IMR-90 (cell line): ENCODE data around the gene HOTAIR. TPM values are rescaled to one million over a fixed set of nuclear protein-coding genes. Genes with fewer than 3 reads are reported as not detected.

ENCODE experiments used
- ATAC-seq: fragments of 200-7000 bp; cut with Tn5 transposase; 2 replicates; pipeline ENCODE4 v1.9.1; 2020; ENCODE audit warnings: low read depth, mild to moderate bottlenecking, moderate library complexity
- BruUV-seq: library from RNA; stranded (reverse); fragments of 400-500 nt; replicated peaks from 2 replicates; lab custom pipeline; 2021; lab: Mats Ljungman, UMichigan
- CTCF ChIA-PET: fragments of 300-600 bp; formaldehyde crosslinking; extraction: SDS; loops from one replicate; lab custom pipeline; 2021; ENCODE audit warnings: antibody characterized with exemption; lab: Yijun Ruan, JAX
- POLR2A ChIA-PET: fragments of 300-600 bp; sonication (Branson Sonifier 250); formaldehyde crosslinking; loops from one replicate; lab custom pipeline; 2022; ENCODE audit warnings: antibody characterized with exemption; ENCODE audit not compliant: unreplicated experiment; lab: Charles Lee
- DNase-seq: peaks from one replicate; pipeline ENCODE4 v3.0.0; 2013
- H2AFZ ChIP-seq: replicated peaks from 2 replicates; pipeline ENCODE3; 2013; ENCODE audit warnings: low read length, mild to moderate bottlenecking; ENCODE audit not compliant: poor library complexity
- H2AK5ac ChIP-seq: 2 replicates; pipeline ENCODE4 v1.6.1; 2013; ENCODE audit warnings: low read depth, low read length, inconsistent platforms
- H2AK9ac ChIP-seq: replicated peaks from 2 replicates; pipeline ENCODE3; 2013; ENCODE audit warnings: mild to moderate bottlenecking, low read depth, low read length, moderate library complexity; ENCODE audit not compliant: poor library complexity
- H2BK120ac ChIP-seq: 2 replicates; pipeline ENCODE4 v1.6.1; 2013; ENCODE audit warnings: low read depth, low read length, inconsistent platforms
- H2BK15ac ChIP-seq: 3 replicates; pipeline ENCODE4 v1.6.1; 2013; ENCODE audit warnings: low read depth, low read length, inconsistent platforms
- H2BK20ac ChIP-seq: 2 replicates; pipeline ENCODE4 v1.6.1; 2013; ENCODE audit warnings: low read depth, mild to moderate bottlenecking, inconsistent platforms, low read length, moderate library complexity
- H2BK5ac ChIP-seq: 2 replicates; pipeline ENCODE4 v1.6.1; 2013; ENCODE audit warnings: mild to moderate bottlenecking, low read depth, low read length, inconsistent platforms; ENCODE audit not compliant: poor library complexity, severe bottlenecking
- H3K14ac ChIP-seq: replicated peaks from 2 replicates; pipeline ENCODE4 v1.6.1; 2013; ENCODE audit warnings: low read depth, low read length, inconsistent platforms
- H3K18ac ChIP-seq: 2 replicates; pipeline ENCODE4 v1.6.1; 2013; ENCODE audit warnings: low read depth, low read length, control low read depth
- H3K23ac ChIP-seq: 2 replicates; pipeline ENCODE4 v1.6.1; 2013; ENCODE audit warnings: low read depth, low read length, inconsistent platforms
- H3K27ac ChIP-seq: 2 replicates; pipeline ENCODE4 v1.5.1; 2013; ENCODE audit warnings: mild to moderate bottlenecking, control low read depth, low read length; ENCODE audit not compliant: insufficient read depth
- H3K27me3 ChIP-seq: 2 replicates; pipeline ENCODE4 v1.6.1; 2013; ENCODE audit warnings: low read length; ENCODE audit not compliant: control insufficient read depth, insufficient read depth
- H3K36me3 ChIP-seq: 2 replicates; pipeline ENCODE4 v1.6.1; 2013; ENCODE audit warnings: low read length, mixed read lengths; ENCODE audit not compliant: control insufficient read depth, insufficient read depth
- H3K4ac ChIP-seq: 2 replicates; pipeline ENCODE4 v1.6.1; 2013; ENCODE audit warnings: low read depth, low read length, inconsistent platforms
- H3K4me1 ChIP-seq: 2 replicates; pipeline ENCODE4 v1.6.1; 2013; ENCODE audit warnings: low read length, mixed read lengths; ENCODE audit not compliant: control insufficient read depth, insufficient read depth
- H3K4me2 ChIP-seq: 2 replicates; pipeline ENCODE4 v1.6.1; 2013; ENCODE audit warnings: low read depth, mild to moderate bottlenecking, control low read depth, low read length, moderate library complexity
- H3K4me3 ChIP-seq: 2 replicates; pipeline ENCODE4 v1.5.1; 2013; ENCODE audit warnings: low read depth, mild to moderate bottlenecking, control low read depth, low read length, moderate library complexity; ENCODE audit not compliant: insufficient read depth
- H3K56ac ChIP-seq: 2 replicates; pipeline ENCODE4 v1.6.1; 2013; ENCODE audit warnings: low read length, inconsistent platforms; ENCODE audit not compliant: insufficient read depth; ENCODE audit errors: extremely low read depth
- H3K79me1 ChIP-seq, 2 experiments: 2 replicates each; pipeline ENCODE4 v1.6.1; 2013; ENCODE audit warnings: low read length in 2 of 2, inconsistent platforms in 1 of 2, low read depth in 1 of 2
- H3K9ac ChIP-seq: 2 replicates; pipeline ENCODE4 v1.6.1; 2013; ENCODE audit warnings: low read depth, low read length, control low read depth
- H3K9me1 ChIP-seq: 2 replicates; pipeline ENCODE4 v1.6.1; 2013; ENCODE audit warnings: low read length, inconsistent platforms; ENCODE audit not compliant: insufficient read depth
- H3K9me3 ChIP-seq: 2 replicates; pipeline ENCODE4 v1.6.1; 2013; ENCODE audit warnings: low read length; ENCODE audit not compliant: control insufficient read depth, insufficient read depth
- H4K20me1 ChIP-seq: 2 replicates; pipeline ENCODE4 v1.6.1; 2013; ENCODE audit warnings: low read length, inconsistent platforms; ENCODE audit not compliant: insufficient read depth
- H4K5ac ChIP-seq: 2 replicates; pipeline ENCODE4 v1.6.1; 2013; ENCODE audit warnings: mild to moderate bottlenecking, low read depth, low read length, control low read depth
- H4K8ac ChIP-seq, 2 experiments: 2 replicates each; pipeline ENCODE4 v1.6.1; 2013; ENCODE audit warnings: low read depth in 2 of 2, low read length in 2 of 2, control low read depth in 1 of 2, inconsistent platforms in 1 of 2
- H4K91ac ChIP-seq: 2 replicates; pipeline ENCODE4 v1.6.1; 2013; ENCODE audit warnings: low read depth, low read length, inconsistent platforms; ENCODE audit not compliant: insufficient read depth
- BHLHE40 ChIP-seq: fragments of 150-350 bp; IDR thresholded peaks from 2 replicates; pipeline ENCODE4 v1.6.1; 2016; ENCODE audit warnings: mild to moderate bottlenecking, low read depth, low read length
- CEBPB ChIP-seq: IDR thresholded peaks from 2 replicates; pipeline ENCODE4 v1.6.1; 2012; ENCODE audit warnings: low read depth, low read length, improper control_type of control experiment
- CHD1 ChIP-seq: IDR thresholded peaks from 2 replicates; pipeline ENCODE4 v1.6.1; 2012; ENCODE audit warnings: low read depth, low read length, improper control_type of control experiment
- FOS ChIP-seq: fragments of 150-350 bp; IDR thresholded peaks from 2 replicates; pipeline ENCODE4 v1.6.1; 2016; ENCODE audit warnings: low read depth, low read length
- MXI1 ChIP-seq: IDR thresholded peaks from 2 replicates; pipeline ENCODE4 v1.6.1; 2012; ENCODE audit warnings: low read depth, mild to moderate bottlenecking, low read length, moderate library complexity, borderline replicate concordance
- NFE2L2 ChIP-seq: fragments of 150-350 bp; IDR thresholded peaks from 2 replicates; pipeline ENCODE4 v1.6.1; 2016; ENCODE audit warnings: low read depth, mild to moderate bottlenecking, low read length
- RCOR1 ChIP-seq: IDR thresholded peaks from 2 replicates; pipeline ENCODE4 v1.6.1; 2012; ENCODE audit warnings: mild to moderate bottlenecking, low read length, improper control_type of control experiment; ENCODE audit not compliant: insufficient replicate concordance
- WGBS, 2 experiments: methylation state at CpG; one replicate each; pipeline versions ENCODE4 v1.1.5 to v1.1.7; 2013; ENCODE audit warnings: missing lambda C conversion rate in 2 of 2; ENCODE audit not compliant: insufficient read length in 1 of 2; ENCODE audit errors: extremely low coverage in 2 of 2; 5-methylcytosine and 5-hydroxymethylcytosine counted together
- dilution Hi-C: fragments of 300-500 bp; cut with HindIII; formaldehyde crosslinking; loops from one replicate; pipeline ENCODE4 v1.14.3; 2018; ENCODE audit warnings: low sequenced_read_pairs; ENCODE audit not compliant: unreplicated experiment
- in situ Hi-C: fragments of 300-500 bp; cut with MboI; formaldehyde crosslinking; loops from 3 replicates; pipeline ENCODE4 v1.14.3; 2019; ENCODE audit warnings: low sequenced_read_pairs, inconsistent platforms, mixed read lengths
- intact Hi-C: fragments of 100-400 bp; cut with micrococcal nuclease; formaldehyde crosslinking; loops from 2 replicates; pipeline ENCODE4 v1.10.0; 2022
- polyA plus RNA-seq, 3 experiments: library from polyadenylated mRNA; depleted of rRNA; stranded (reverse); fragments of >200 nt; gene quantifications; 2 replicates each; pipeline ENCODE4 v1.2.3, GENCODE V29; 2012; ENCODE audit warnings: low replicate concordance in 1 of 3
- total RNA-seq: library from RNA; depleted of rRNA; stranded (reverse); fragments of >200 nt; gene quantifications from 2 replicates; pipeline ENCODE4 v1.2.3, GENCODE V29; 2012
- TF ChIP-seq, protein P1 (sequence below): fragments of 150-350 bp; IDR thresholded peaks from 2 replicates; pipeline ENCODE4 v1.6.1; 2017; ENCODE audit warnings: mild to moderate bottlenecking, antibody characterized with exemption, low read length, low read depth
- TF ChIP-seq, protein P2 (sequence below): fragments of 150-350 bp; IDR thresholded peaks from 2 replicates; pipeline ENCODE4 v1.6.1; 2016; ENCODE audit warnings: low read depth, mild to moderate bottlenecking, low read length, moderate library complexity, borderline replicate concordance
- TF ChIP-seq, protein P3 (sequence below): conservative IDR thresholded peaks from 2 replicates; pipeline ENCODE4 v1.5.1; 2012; ENCODE audit warnings: mild to moderate bottlenecking, low read depth, low read length, improper control_type of control experiment

The HOTAIR gene
- total and polyA plus RNA-seq, 2 of the 4 experiments (the other 2 are of a cell fraction): not detected

DNA sequence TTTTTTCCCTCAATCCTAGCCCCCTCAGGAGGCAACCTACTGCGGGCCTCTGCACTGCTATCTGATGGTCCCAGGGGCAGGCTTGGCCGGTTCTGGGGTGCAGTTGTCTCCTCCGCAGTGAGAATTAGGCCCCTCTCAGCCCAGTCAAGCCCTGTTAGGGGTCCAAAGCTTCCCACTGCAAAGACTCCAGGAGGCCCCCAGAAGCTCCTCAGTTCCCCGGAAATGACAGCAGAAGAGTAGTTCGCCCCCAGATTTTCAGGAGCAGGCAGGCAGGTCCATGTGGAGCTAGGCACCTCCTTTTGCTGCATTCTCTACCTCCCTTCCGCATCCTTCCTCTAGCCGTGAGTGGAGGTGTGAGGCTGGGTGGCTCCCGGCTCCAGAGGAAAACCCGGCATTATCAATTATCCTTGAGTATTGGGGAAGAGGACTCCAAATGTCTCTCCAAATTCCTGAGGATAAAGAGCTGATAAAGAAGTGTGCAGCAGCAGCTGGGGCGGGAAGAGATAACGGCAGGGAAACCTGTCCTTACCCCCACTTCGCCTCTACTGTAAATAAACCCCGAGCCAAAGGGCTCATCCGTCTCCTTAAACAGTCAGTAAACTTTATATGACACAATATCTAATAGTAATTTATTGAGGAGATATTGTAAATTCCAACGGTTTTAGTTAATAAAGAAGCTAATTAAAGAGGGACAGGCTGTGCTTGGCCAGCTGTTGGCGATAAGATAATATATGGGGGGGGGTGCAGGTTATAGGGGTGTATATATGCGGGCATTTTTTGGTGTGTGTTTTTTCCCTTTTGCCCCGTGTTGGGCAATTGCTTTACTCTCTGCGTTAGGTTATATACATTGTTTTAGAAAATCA is 20.7 kb downstream of the HOTAIR start:
- WGBS, 2 experiments: 0% methylated on average over 2 of the region's 19 CpGs; no CpG with 5 or more reads in 1 of the 2 experiments
- H2BK5ac ChIP-seq: no peak overlapping the region
- ATAC-seq (no peak), DNase-seq (no peak)
- H2AK9ac ChIP-seq: no peak overlapping the region
- no peak overlapping the region for H3K18ac ChIP-seq
- H3K4ac ChIP-seq: no peak overlapping the region
- no peaks in the 10 kb centered on the region for H3K36me3 ChIP-seq
- no peak overlapping the region for H2BK20ac ChIP-seq
- POLR2A ChIA-PET: no interaction called here
- no peaks in the 10 kb centered on the region for H4K20me1 ChIP-seq
- TF ChIP-seq, protein P1, sequence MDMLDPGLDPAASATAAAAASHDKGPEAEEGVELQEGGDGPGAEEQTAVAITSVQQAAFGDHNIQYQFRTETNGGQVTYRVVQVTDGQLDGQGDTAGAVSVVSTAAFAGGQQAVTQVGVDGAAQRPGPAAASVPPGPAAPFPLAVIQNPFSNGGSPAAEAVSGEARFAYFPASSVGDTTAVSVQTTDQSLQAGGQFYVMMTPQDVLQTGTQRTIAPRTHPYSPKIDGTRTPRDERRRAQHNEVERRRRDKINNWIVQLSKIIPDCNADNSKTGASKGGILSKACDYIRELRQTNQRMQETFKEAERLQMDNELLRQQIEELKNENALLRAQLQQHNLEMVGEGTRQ: no peak
- TF ChIP-seq FOS (no peak), CEBPB (no peak), NFE2L2 (no peak), MXI1 (no peak), BHLHE40 (no peak), CHD1 (no peak), RCOR1 (no peak)
- TF ChIP-seq, protein P2, sequence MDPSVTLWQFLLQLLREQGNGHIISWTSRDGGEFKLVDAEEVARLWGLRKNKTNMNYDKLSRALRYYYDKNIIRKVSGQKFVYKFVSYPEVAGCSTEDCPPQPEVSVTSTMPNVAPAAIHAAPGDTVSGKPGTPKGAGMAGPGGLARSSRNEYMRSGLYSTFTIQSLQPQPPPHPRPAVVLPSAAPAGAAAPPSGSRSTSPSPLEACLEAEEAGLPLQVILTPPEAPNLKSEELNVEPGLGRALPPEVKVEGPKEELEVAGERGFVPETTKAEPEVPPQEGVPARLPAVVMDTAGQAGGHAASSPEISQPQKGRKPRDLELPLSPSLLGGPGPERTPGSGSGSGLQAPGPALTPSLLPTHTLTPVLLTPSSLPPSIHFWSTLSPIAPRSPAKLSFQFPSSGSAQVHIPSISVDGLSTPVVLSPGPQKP: no peak
- TF ChIP-seq, protein P3, sequence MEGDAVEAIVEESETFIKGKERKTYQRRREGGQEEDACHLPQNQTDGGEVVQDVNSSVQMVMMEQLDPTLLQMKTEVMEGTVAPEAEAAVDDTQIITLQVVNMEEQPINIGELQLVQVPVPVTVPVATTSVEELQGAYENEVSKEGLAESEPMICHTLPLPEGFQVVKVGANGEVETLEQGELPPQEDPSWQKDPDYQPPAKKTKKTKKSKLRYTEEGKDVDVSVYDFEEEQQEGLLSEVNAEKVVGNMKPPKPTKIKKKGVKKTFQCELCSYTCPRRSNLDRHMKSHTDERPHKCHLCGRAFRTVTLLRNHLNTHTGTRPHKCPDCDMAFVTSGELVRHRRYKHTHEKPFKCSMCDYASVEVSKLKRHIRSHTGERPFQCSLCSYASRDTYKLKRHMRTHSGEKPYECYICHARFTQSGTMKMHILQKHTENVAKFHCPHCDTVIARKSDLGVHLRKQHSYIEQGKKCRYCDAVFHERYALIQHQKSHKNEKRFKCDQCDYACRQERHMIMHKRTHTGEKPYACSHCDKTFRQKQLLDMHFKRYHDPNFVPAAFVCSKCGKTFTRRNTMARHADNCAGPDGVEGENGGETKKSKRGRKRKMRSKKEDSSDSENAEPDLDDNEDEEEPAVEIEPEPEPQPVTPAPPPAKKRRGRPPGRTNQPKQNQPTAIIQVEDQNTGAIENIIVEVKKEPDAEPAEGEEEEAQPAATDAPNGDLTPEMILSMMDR: no peak
- H3K23ac ChIP-seq: no peak overlapping the region
- no peaks in the 10 kb centered on the region for H3K4me1 ChIP-seq
- no peak overlapping the region for H2BK15ac ChIP-seq
- H4K91ac ChIP-seq: no peak overlapping the region
- H3K9me3 ChIP-seq: peaks cover 4% of the 10 kb centered on the region; the same call in 1 of the 2 replicates
- H4K5ac ChIP-seq: no peak overlapping the region
- H2BK120ac ChIP-seq: no peak overlapping the region
- no peak overlapping the region for H4K8ac ChIP-seq
- H3K9ac ChIP-seq: no peak overlapping the region
- H3K79me1 ChIP-seq: no peaks in the 10 kb centered on the region
- BruUV-seq: no TSS peak
- dilution Hi-C loops: no loop called here
- H3K4me2 ChIP-seq: no peak overlapping the region
- no peak overlapping the region for H2AFZ ChIP-seq
- H3K4me3 ChIP-seq: no peak overlapping the region
- H3K9me1 ChIP-seq: no peaks in the 10 kb centered on the region
- no peak overlapping the region for H3K14ac ChIP-seq
- CTCF ChIA-PET: interaction anchor here (0.7 to 1.0 kb wide), 3 partner anchors 9 to 211 kb away, joined by 3 read pairs; no protein-coding TSS in a partner anchor
- in situ Hi-C loops: no loop called here
- H3K27me3 ChIP-seq: peaks cover 96% of the 10 kb centered on the region
- intact Hi-C loops: no loop called here
- no peak overlapping the region for H2AK5ac ChIP-seq
- H3K27ac ChIP-seq: no peak overlapping the region
- H3K56ac ChIP-seq: no peak overlapping the region
